Activated naive CD8-positive, alpha-beta T cell treated with anti-CD3 and anti-CD28 coated beads, Interleukin-2, amount 10 ng/mL, durations not matched to agents 7 days and 5 days (primary cell): ENCODE data around the gene PRM2. TPM values are rescaled to one million over a fixed set of nuclear protein-coding genes. Genes with fewer than 3 reads are reported as not detected.
A peak's percentile ranks its signal among the peaks of the same experiment; 100 is the strongest.
"Not testable (repeated sequence)": the region's sequence is repeated elsewhere in the genome, so short reads cannot be mapped to it uniquely, and the experiment has no call there.

Source experiments
- ATAC-seq: fragments of 150-1000 bp; cut with Tn5 transposase; one replicate; pipeline ENCODE4 v1.10.0; 2021; ENCODE audit warnings: low read depth, moderate library complexity
- POLR2A ChIA-PET: fragments of 350-600 bp; sonication (Branson Sonifier 250); formaldehyde crosslinking; loops from one replicate; lab custom pipeline; 2021; ENCODE audit warnings: antibody characterized with exemption; lab: Charles Lee
- DNase-seq: peaks from one replicate; pipeline ENCODE4 v3.0.0; 2021
- H3K27ac Mint-ChIP-seq: one replicate; pipeline ENCODE4 v1.8.0; 2022; ENCODE audit warnings: mild to moderate bottlenecking, mixed read lengths
- H3K27me3 Mint-ChIP-seq: one replicate; pipeline ENCODE4 v1.8.0; 2022; ENCODE audit warnings: mild to moderate bottlenecking, moderate library complexity, mixed read lengths
- H3K36me3 Mint-ChIP-seq: one replicate; pipeline ENCODE4 v1.8.0; 2021; ENCODE audit warnings: mild to moderate bottlenecking, mixed read lengths
- H3K4me1 Mint-ChIP-seq: one replicate; pipeline ENCODE4 v1.8.0; 2021; ENCODE audit warnings: mixed read lengths
- H3K4me3 Mint-ChIP-seq: one replicate; pipeline ENCODE4 v1.8.0; 2022; ENCODE audit warnings: mild to moderate bottlenecking, moderate library complexity, mixed read lengths
- H3K9me3 Mint-ChIP-seq: one replicate; pipeline ENCODE4 v1.8.0; 2021; ENCODE audit warnings: mixed read lengths
- total RNA-seq, 2 experiments: library from RNA; stranded (reverse); gene quantifications; one replicate each; pipeline ENCODE4 v1.2.3, GENCODE V29; 2021

The PRM2 gene
- total RNA-seq, 2 experiments from 2014 or later = not detected

DNA sequence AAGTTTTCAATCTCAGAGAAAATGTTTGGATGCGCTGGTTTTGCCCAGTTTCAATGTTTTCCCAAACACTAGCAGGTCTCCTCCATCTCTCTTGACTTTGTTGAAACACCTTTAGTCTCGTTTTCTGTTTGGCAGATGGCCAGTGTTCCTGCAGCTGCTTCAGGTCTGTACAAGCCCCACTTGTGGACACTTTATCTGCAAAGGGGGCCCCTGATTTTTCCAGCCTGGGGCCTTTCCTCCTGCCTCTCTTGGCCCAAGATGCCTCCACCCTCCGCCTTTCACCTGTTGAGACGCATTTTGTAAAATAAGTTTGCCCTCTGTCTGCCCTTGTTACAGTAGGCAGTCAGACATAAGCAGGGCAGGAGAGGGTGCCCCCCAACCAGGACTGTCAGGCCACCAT, 26.7 kb upstream of the PRM2 start:
- Mint-ChIP-seq H3K36me3 (no peaks in the 10 kb centered on the region), H3K9me3 (no peaks in the 10 kb centered on the region), H3K4me1 (peaks cover 28% of the 10 kb centered on the region), H3K27me3 (no peaks in the 10 kb centered on the region), H3K27ac (no peak overlapping the region), H3K4me3 (no peak overlapping the region)
- POLR2A ChIA-PET = no interaction called here
- DNase-seq (no peak), ATAC-seq (no peak)

DNA sequence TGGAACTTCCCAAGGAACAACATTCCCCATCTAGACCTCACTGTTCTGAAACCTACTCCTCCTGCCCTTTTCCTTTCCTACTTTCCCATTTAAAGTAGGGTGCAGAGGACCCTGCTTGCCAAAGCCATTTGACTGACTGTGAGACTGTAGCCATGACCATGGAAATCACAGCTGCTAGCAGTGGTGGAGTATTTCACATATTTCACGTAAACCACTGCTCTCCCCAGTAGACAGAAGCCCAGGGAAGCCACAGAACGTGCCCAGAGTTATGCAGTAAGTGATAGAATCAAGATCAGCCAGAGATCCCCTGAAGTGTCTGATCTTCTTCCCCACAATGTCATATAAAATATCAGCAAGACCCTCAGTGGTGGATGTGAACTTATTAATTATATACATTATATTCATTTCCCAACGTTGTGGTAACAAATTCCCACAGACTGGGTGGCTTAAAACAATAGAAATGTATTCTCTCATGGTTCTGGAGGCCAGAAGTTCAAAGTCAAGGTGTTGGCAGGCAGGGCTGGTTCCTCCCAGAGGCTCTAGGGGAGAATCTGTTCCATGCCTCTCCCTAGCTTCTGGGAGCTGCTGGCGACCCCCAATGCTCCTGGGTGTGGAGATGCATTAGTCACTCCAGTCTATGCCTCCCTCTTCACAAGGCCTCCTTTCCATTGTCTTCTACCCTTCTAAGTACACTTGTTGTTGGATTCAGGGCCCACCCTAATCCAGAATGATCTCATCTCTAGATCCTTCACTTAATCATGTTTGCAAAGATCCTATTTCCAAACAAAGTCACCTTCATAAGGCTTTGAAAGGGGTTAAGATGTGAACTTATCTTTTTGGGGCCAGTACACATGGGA, 25.6 kb upstream of the PRM2 start:
- peak overlapping the region; percentile 48 for H3K27ac Mint-ChIP-seq
- ATAC-seq = no peak
- H3K27me3 Mint-ChIP-seq = no peaks in the 10 kb centered on the region
- no peaks in the 10 kb centered on the region for H3K36me3 Mint-ChIP-seq
- POLR2A ChIA-PET = no interaction called here
- H3K4me1 Mint-ChIP-seq = peaks cover 35% of the 10 kb centered on the region
- DNase-seq = no peak
- H3K9me3 Mint-ChIP-seq = no peaks in the 10 kb centered on the region
- H3K4me3 Mint-ChIP-seq = no peak overlapping the region

DNA sequence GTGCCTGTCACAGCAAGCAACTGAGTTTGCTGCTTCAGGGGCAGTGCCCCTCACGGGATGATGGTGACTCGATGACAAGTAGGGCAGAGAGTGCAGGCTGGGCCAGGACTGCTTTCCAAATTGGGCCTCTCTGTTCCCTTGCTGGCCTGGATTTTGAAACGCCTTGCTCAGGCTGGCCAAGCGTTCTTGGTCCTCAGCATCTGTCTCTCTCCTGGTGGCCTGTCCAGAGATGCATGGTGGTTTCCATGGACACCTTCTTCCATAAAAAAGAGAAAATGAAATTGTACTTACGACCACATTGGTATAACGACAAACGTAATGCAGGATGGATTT, 24.2 kb upstream of the PRM2 start:
- ATAC-seq = no peak
- Mint-ChIP-seq H3K9me3 (no peaks in the 10 kb centered on the region), H3K27ac (no peak overlapping the region), H3K36me3 (no peaks in the 10 kb centered on the region), H3K27me3 (no peaks in the 10 kb centered on the region), H3K4me3 (no peak overlapping the region), H3K4me1 (peaks cover 37% of the 10 kb centered on the region)
- DNase-seq = no peak
- POLR2A ChIA-PET = interaction anchor here (0.6 to 4.6 kb wide), 3 partner anchors 9 to 54 kb away, joined by 3 to 68 read pairs (median 54); partner anchors contain the start of gene SOCS1

DNA sequence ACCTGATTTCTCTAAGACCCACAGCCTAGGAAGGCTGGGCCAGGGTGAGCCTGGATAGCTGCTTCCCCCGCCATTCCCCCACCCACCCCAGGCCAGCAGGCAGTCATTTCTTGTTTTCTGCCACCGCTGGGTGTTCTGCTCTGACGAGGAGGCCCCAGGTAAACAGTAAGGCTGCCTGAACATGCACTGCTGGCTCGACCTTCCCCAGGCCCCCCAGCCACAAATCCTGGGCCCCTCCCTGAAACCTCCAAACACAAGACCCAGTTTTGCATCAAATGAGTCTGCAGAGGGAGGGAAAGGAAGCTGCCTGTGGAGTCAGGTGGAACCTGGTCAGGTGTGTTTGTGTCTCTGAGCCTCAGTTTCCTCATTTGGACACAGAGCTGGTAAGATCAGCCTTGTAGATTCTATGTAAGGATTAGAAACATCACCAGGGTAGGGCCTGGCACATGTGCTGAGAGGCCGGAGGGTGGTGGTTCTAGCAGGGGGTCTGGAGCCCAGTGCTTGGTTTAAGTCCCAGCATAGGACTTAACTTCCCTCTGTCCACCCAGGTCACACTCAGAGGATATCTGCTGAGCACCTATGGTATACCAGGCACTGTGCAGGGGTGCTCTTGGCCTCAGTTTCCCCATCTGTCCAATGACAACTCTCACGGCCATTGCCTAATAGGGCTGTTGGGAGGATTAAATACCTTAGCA, 23.7 kb upstream of the PRM2 start:
- no peaks in the 10 kb centered on the region for H3K9me3 Mint-ChIP-seq
- H3K4me1 Mint-ChIP-seq = peaks cover 40% of the 10 kb centered on the region
- H3K36me3 Mint-ChIP-seq = no peaks in the 10 kb centered on the region
- POLR2A ChIA-PET = interaction anchor here (0.6 to 4.6 kb wide), 4 partner anchors 10 to 54 kb away, joined by 3 to 68 read pairs (median 31); partner anchors contain the start of gene SOCS1
- ATAC-seq (no peak), DNase-seq (no peak)
- H3K27ac Mint-ChIP-seq = peak overlapping the region; percentile 16
- no peaks in the 10 kb centered on the region for H3K27me3 Mint-ChIP-seq
- no peak overlapping the region for H3K4me3 Mint-ChIP-seq

DNA sequence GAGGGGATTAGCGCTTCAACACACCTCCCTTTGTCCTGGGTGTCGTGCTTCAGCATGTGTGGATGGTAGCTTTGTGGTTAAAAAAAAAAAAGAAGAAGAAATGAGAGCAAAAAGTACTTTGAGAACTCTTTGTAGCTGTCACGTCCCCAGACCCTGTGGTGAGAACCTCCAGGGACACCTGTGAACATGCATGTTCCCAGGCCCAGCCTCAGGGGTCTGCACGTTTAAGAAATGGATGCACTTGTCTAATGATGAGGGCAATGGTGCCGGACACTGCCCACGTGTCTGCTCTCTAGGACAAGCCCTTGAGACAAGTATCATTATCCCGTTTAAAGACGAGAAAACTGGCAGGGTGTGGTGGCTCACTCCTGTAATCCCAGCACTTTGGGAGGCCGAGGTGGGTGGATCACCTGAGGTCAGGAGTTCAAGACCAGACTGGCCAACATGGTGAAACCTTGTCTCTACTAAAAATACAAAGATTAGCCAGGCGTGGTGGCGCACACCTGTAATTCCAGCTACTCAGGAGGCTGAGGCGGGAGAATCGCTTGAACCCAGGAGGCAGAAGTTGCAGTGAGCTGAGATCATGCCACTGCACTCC, 22.8 kb upstream of the PRM2 start:
- peak overlapping the region; percentile 85 for H3K27ac Mint-ChIP-seq
- not testable (repeated sequence) for H3K27me3 Mint-ChIP-seq, H3K36me3 Mint-ChIP-seq, ATAC-seq, H3K9me3 Mint-ChIP-seq, DNase-seq
- POLR2A ChIA-PET = interaction anchor here (0.6 to 4.6 kb wide), 9 partner anchors 11 to 57 kb away, joined by 3 to 68 read pairs (median 6); partner anchors contain the start of genes PRM3 and SOCS1
- H3K4me1 Mint-ChIP-seq = peaks cover 44% of the 10 kb centered on the region
- peak overlapping the region; percentile 67 for H3K4me3 Mint-ChIP-seq

DNA sequence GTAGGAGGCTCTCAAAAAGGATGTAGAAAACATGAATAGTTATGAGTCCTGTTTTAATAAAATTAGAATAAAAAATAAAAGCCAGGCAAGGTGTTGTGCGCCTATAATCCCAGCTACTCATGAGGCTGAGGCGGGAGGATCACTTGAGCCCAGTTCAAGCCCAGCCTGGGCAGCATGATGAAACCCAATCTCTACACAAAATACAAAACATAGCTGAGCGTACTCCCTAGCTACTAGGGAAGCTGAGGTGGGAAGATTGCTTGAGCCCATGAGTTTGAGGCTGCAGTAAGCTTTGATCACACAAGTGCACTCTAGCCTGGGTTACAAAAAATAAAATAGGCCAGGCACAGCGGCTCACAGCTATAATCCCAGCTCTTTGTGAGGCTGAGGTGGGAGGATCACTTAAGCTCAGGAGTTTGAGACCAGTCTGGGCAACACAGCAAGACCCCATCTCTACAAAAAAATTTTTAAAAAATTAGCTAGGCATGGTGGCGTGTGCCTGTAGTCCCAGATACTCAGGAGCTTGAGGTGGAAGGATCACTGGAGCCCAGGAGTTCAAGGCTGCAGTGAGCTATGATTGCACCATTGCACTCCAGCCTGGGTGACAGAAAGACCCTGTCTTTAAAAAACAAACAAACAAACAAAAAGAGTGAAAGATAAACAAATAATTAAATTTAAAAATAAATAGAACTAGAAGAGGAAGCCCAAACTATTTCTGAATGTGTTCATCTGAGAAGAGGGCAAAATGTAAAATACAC, 22.0 kb upstream of the PRM2 start:
- H3K27me3 Mint-ChIP-seq = peaks cover 4% of the 10 kb centered on the region
- H3K27ac Mint-ChIP-seq = peak overlapping the region; percentile 91
- peaks cover 50% of the 10 kb centered on the region for H3K4me1 Mint-ChIP-seq
- no peak for ATAC-seq
- no peaks in the 10 kb centered on the region for H3K9me3 Mint-ChIP-seq
- no peak for DNase-seq
- POLR2A ChIA-PET = interaction anchor here (0.6 to 4.6 kb wide), 13 partner anchors 12 to 61 kb away, joined by 3 to 68 read pairs (median 6); partner anchors contain the start of gene SOCS1
- no peaks in the 10 kb centered on the region for H3K36me3 Mint-ChIP-seq
- peak overlapping the region; percentile 77 for H3K4me3 Mint-ChIP-seq

DNA sequence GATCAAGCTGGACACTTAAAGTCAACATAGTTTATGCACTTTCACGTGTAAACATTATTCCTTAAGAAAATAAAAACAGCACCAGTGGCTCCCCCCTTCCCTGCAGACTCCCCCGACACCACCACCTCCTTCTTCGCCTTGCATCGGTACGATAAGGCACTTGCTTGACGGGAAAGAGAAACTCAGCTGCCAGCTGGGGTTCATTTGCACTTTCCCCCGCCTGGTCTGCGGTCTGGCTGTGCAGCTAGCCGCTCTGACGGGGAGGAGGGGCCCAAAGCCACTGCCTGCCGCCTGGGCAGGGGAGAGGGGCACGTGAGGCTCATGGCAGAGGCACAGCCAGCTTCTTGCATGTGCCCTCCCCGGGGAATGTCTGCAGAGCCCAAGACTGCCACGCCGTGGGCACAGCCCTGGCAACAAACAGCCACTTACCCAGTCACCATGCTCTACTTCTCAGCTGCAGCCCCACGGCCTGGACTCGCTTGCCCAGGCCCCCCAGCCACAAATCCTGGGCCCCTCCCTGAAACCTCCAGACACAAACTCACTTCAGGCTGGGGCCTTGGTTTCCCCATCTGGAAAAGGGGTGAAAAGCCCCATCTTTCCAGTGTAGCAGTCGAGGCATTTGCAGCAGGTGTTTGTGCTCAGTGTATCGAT, 21.3 kb upstream of the PRM2 start:
- Mint-ChIP-seq H3K36me3 (no peaks in the 10 kb centered on the region), H3K4me3 (peak overlapping the region; percentile 77), H3K4me1 (peaks cover 55% of the 10 kb centered on the region), H3K27me3 (peaks cover 4% of the 10 kb centered on the region), H3K9me3 (no peaks in the 10 kb centered on the region), H3K27ac (peak overlapping the region; percentile 91)
- DNase-seq (peak; percentile 81), ATAC-seq (peak; percentile 82)
- POLR2A ChIA-PET = interaction anchor here (0.7 to 4.6 kb wide), 15 partner anchors 12 to 62 kb away, joined by 3 to 68 read pairs (median 6); partner anchors contain the start of gene SOCS1

DNA sequence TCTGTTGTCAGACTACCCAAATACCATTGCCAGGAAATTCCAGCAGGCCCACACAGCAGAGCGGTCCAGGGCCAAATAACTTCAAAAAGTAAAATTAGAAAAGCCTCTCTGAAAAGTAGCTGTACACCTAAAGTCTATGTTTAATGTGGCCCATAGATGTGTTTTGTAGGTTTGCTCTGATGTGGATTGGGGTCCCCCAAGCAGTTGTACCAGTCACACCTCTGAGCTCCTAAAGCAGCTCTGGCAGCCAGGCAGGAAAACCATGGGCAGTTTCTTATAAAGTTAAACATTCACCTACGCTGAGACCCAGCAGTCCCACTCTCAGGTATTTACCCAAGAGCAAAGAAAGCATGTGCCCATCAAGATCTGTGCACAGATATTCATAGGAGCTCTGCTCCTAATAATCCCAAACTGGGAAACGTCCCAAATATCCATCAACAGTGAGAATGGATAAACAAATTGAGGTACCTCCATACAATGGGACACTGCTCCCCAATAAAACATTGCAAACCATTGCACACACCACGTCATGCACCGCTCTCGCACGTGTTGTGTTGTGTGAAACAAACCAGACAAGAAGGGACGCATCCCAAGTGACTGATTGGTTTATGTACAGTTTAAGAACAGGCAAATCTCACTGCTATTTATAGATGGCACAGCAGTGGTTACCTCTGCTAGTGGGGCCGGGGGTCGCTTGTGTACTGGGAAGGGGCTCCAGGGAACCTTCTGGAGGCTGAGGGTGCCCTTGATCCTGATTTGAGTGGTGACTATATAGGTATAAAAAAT, 20.6 kb upstream of the PRM2 start:
- Mint-ChIP-seq H3K4me1 (peaks cover 51% of the 10 kb centered on the region), H3K27me3 (peaks cover 4% of the 10 kb centered on the region), H3K36me3 (no peaks in the 10 kb centered on the region), H3K4me3 (peak overlapping the region; percentile 77), H3K9me3 (no peaks in the 10 kb centered on the region), H3K27ac (peak overlapping the region; percentile 91)
- DNase-seq = no peak
- POLR2A ChIA-PET = interaction anchor here (1.1 to 4.6 kb wide), 12 partner anchors 13 to 63 kb away, joined by 3 to 68 read pairs (median 6); partner anchors contain the start of gene SOCS1
- ATAC-seq = peak; percentile 28

DNA sequence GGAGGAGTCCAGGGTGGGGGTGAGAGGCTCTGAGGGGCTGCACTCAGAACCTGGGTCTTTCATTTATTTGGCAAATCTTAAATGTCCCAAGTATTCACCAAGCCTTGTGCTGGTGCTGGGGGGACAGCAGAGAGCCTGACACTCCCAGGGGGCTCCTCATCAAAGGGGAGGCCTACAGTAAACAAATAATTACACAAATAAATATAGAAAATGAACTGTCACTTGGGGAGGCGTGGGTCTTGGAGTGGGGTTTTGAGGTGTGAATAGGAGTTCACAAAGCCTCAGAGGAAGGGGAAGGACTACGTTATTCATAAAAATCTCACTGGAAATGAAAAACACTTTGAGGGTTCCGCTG, 20.0 kb upstream of the PRM2 start:
- no peaks in the 10 kb centered on the region for H3K9me3 Mint-ChIP-seq
- ATAC-seq (no peak), DNase-seq (no peak)
- H3K4me3 Mint-ChIP-seq = peak overlapping the region; percentile 77
- no peaks in the 10 kb centered on the region for H3K36me3 Mint-ChIP-seq
- peaks cover 48% of the 10 kb centered on the region for H3K4me1 Mint-ChIP-seq
- H3K27ac Mint-ChIP-seq = peak overlapping the region; percentile 91
- H3K27me3 Mint-ChIP-seq = peaks cover 9% of the 10 kb centered on the region
- POLR2A ChIA-PET = interaction anchor here (1.3 to 4.6 kb wide), 5 partner anchors 14 to 57 kb away, joined by 4 to 68 read pairs (median 9); partner anchors contain the start of gene SOCS1

DNA sequence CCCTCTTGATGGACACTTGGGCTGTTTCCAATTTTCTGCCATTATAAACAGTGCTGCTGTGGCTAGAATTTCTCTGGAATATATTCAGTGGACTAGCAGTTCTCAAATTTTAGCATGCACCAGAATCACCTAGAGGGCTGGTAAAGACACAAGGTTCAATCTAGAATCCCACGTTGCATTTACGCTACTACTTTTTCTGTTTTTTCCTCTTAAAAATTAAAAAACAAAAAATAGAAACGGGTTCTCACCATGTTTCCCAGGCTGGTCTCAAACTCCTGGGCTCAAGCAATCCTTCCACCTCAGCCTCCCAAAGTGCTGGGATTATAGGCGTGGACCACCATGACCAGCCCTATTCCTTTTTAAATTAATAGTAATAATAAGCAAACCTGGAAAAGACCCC, 19.4 kb upstream of the PRM2 start:
- Mint-ChIP-seq H3K27ac (no peak overlapping the region), H3K4me3 (no peak overlapping the region), H3K36me3 (no peaks in the 10 kb centered on the region), H3K4me1 (peaks cover 48% of the 10 kb centered on the region), H3K9me3 (no peaks in the 10 kb centered on the region), H3K27me3 (peaks cover 12% of the 10 kb centered on the region)
- DNase-seq (no peak), ATAC-seq (no peak)
- POLR2A ChIA-PET = no interaction called here

DNA sequence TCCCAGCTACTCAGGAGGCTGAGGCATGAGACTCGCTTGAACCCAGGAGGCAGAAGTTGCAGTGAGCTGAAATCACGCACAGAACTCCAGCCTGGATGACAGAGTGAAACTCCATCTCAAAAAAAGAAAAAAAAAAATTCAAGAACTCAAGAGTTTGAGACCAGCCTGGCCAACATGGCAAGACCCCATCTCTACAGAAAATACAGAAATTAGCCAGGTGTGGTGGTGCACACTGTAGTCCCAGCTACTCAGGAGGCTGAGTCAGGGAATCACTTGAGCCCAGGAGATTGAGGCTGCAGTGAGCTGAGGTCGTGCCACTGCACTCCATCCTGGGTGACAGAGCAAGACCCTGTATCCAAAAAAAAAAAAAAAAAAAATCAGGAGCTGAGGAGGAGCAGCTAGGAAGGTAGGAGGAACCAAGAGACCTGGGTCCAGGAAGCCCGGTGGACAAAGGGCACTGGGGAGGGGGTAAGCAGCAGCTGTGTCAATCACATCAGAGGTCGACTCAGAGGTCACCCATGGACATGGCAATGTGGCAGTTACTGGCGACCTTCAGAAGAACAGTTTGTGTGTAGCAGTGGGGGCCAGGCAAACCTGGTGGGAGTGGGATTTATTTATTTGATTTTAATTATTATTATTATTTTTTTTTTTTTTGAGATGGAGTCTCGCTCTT, 15.9 kb upstream of the PRM2 start:
- peaks cover 19% of the 10 kb centered on the region for H3K27me3 Mint-ChIP-seq
- H3K9me3 Mint-ChIP-seq = no peaks in the 10 kb centered on the region
- H3K27ac Mint-ChIP-seq = no peak overlapping the region

More for the DNA sequence above, 15.9 kb upstream of the PRM2 start:
- Mint-ChIP-seq H3K4me1 (peaks cover 31% of the 10 kb centered on the region), H3K36me3 (peaks cover 2% of the 10 kb centered on the region), H3K4me3 (no peak overlapping the region)
- DNase-seq = no peak
- POLR2A ChIA-PET = interaction anchor here (1.3 to 2.0 kb wide), 3 partner anchors 21 to 40 kb away, joined by 3 to 4 read pairs (median 4); no protein-coding TSS in a partner anchor
- ATAC-seq = no peak
